ENCODE data around the gene SLIT3.
A peak's percentile ranks its signal among the peaks of the same experiment; 100 is the strongest.

The SLIT3 gene

DNA sequence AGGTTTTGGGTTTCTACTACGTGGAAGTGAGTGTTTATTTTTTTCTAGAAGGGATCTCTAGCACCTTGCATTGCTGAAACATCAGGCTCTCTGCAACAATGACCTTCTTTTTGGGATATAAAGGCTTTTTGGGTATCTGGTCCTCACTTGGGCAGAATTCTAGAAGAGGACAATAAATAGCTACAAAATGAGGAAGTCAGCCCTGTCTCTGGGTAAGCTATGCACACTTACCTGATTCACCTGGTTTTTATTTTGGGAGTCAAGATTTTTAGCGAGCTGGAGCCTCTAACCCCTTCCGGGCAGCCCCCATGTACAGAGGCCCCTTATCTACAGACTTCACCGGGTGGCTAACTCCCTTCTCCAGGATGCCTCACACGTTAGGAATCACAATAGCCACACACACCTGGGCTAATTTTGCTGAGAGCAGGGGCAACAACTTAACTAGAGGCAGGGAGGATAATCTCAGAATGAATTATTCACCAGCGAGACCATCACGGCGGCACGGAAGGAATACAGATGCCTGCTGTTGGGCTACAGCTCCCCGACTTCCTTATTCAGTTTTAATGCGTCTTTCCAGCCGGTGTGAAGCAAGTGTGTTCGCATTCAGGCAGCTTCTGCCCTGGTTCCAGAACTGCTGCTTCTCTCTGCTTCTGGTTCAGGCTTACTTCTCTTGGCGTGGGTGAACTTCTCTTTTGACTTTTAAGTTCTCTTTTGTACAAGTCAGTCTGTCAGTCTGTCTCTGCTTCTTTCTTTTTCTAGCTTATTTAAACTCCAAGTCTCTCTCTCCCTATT lies 380.7 kb downstream of the SLIT3 start:
- ATAC-seq: no peak
- no peak for TF ChIP-seq CSRNP3 (CRISPR knock-in tag; IDR thresholded peaks at IDR 0.05)
- no peak for TF ChIP-seq ESRRG (CRISPR knock-in tag; IDR thresholded peaks at IDR 0.05)
- TF ChIP-seq GLIS3 (CRISPR knock-in tag; IDR thresholded peaks at IDR 0.05): no peak
- TF ChIP-seq ZFP30 (CRISPR knock-in tag; IDR thresholded peaks at IDR 0.05): no peak
- no peak for TF ChIP-seq TCF4 (CRISPR knock-in tag; IDR thresholded peaks at IDR 0.05; ENCODE audit: borderline replicate concordance)
- no peak for TF ChIP-seq BACH2 (CRISPR knock-in tag; IDR thresholded peaks at IDR 0.05; ENCODE audit: borderline replicate concordance)
- TF ChIP-seq, protein P1, sequence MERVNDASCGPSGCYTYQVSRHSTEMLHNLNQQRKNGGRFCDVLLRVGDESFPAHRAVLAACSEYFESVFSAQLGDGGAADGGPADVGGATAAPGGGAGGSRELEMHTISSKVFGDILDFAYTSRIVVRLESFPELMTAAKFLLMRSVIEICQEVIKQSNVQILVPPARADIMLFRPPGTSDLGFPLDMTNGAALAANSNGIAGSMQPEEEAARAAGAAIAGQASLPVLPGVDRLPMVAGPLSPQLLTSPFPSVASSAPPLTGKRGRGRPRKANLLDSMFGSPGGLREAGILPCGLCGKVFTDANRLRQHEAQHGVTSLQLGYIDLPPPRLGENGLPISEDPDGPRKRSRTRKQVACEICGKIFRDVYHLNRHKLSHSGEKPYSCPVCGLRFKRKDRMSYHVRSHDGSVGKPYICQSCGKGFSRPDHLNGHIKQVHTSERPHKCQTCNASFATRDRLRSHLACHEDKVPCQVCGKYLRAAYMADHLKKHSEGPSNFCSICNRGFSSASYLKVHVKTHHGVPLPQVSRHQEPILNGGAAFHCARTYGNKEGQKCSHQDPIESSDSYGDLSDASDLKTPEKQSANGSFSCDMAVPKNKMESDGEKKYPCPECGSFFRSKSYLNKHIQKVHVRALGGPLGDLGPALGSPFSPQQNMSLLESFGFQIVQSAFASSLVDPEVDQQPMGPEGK (CRISPR knock-in tag; IDR thresholded peaks at IDR 0.05; ENCODE audit: borderline replicate concordance): no peak
- TF ChIP-seq, protein P2, sequence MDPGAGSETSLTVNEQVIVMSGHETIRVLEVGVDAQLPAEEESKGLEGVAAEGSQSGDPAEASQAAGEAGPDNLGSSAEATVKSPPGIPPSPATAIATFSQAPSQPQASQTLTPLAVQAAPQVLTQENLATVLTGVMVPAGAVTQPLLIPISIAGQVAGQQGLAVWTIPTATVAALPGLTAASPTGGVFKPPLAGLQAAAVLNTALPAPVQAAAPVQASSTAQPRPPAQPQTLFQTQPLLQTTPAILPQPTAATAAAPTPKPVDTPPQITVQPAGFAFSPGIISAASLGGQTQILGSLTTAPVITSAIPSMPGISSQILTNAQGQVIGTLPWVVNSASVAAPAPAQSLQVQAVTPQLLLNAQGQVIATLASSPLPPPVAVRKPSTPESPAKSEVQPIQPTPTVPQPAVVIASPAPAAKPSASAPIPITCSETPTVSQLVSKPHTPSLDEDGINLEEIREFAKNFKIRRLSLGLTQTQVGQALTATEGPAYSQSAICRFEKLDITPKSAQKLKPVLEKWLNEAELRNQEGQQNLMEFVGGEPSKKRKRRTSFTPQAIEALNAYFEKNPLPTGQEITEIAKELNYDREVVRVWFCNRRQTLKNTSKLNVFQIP (CRISPR knock-in tag; IDR thresholded peaks at IDR 0.05; ENCODE audit: borderline replicate concordance, low read depth): no peak
- TF ChIP-seq OSR1 (CRISPR knock-in tag; IDR thresholded peaks at IDR 0.05): no peak
- TF ChIP-seq RARB (CRISPR knock-in tag; IDR thresholded peaks at IDR 0.05): no peak
- TF ChIP-seq, protein P3, sequence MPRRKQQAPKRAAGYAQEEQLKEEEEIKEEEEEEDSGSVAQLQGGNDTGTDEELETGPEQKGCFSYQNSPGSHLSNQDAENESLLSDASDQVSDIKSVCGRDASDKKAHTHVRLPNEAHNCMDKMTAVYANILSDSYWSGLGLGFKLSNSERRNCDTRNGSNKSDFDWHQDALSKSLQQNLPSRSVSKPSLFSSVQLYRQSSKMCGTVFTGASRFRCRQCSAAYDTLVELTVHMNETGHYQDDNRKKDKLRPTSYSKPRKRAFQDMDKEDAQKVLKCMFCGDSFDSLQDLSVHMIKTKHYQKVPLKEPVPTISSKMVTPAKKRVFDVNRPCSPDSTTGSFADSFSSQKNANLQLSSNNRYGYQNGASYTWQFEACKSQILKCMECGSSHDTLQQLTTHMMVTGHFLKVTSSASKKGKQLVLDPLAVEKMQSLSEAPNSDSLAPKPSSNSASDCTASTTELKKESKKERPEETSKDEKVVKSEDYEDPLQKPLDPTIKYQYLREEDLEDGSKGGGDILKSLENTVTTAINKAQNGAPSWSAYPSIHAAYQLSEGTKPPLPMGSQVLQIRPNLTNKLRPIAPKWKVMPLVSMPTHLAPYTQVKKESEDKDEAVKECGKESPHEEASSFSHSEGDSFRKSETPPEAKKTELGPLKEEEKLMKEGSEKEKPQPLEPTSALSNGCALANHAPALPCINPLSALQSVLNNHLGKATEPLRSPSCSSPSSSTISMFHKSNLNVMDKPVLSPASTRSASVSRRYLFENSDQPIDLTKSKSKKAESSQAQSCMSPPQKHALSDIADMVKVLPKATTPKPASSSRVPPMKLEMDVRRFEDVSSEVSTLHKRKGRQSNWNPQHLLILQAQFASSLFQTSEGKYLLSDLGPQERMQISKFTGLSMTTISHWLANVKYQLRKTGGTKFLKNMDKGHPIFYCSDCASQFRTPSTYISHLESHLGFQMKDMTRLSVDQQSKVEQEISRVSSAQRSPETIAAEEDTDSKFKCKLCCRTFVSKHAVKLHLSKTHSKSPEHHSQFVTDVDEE (CRISPR knock-in tag; IDR thresholded peaks at IDR 0.05): no peak
- no peak for TF ChIP-seq SNAI2 (CRISPR knock-in tag; IDR thresholded peaks at IDR 0.05)
- TF ChIP-seq ISL1 (CRISPR knock-in tag; IDR thresholded peaks at IDR 0.05): no peak
- TF ChIP-seq CREB5 (CRISPR knock-in tag; IDR thresholded peaks at IDR 0.05; ENCODE audit: low read depth): no peak
- TF ChIP-seq CSDC2 (CRISPR knock-in tag; IDR thresholded peaks at IDR 0.05): no peak
- no peak for TF ChIP-seq ZFP3 (CRISPR knock-in tag; IDR thresholded peaks at IDR 0.05)
- no peak for TF ChIP-seq ZNF565 (CRISPR knock-in tag; conservative IDR thresholded peaks at IDR 0.05; ENCODE audit: low read depth)
- TF ChIP-seq ZC3H10 (CRISPR knock-in tag; IDR thresholded peaks at IDR 0.05): no peak
- no peak for TF ChIP-seq ZNF70 (CRISPR knock-in tag; IDR thresholded peaks at IDR 0.05)
- no peak for TF ChIP-seq ARNTL (CRISPR knock-in tag; IDR thresholded peaks at IDR 0.05; ENCODE audit: borderline replicate concordance, low read depth)

DNA sequence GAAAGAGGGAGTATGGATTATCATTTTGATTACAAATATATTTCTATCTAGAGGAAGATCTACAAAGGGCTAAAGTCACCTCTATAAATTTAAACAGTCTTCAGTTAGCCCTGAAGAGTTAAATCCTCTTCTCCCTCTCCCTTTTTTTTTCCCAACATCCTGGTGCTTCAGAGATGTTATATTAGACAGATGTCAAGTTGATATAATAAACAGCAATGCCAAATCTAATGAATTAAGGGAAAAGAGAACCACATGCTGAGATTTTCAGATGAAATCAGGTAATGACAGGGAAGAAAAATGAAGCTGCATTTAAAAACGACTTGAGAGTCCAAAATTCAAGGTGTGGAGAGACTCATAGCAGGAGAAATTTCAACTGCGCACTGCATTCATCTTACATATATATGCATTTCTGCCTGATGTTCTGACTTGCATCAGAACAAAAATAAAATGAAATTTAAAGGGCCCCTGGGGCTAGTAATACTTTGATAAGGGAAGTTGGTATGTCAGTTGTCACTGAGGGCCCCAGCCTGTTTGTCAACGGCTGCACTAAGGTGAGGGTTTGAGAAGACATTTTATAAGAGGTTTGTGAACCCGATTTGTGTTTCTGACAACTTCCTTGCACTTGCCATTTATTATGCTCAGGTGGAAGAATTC lies 382.9 kb downstream of the SLIT3 start:
- TF ChIP-seq, protein P3 (CRISPR knock-in tag; IDR thresholded peaks at IDR 0.05): peak; percentile 90
- TF ChIP-seq ZNF565 (CRISPR knock-in tag; conservative IDR thresholded peaks at IDR 0.05; ENCODE audit: low read depth) (0 out of 2 replicates have a peak, but pooled peaks have one; percentile 22), CREB5 (CRISPR knock-in tag; IDR thresholded peaks at IDR 0.05; ENCODE audit: low read depth) (no peak), ISL1 (CRISPR knock-in tag; IDR thresholded peaks at IDR 0.05) (peak; percentile 69), ZFP30 (CRISPR knock-in tag; IDR thresholded peaks at IDR 0.05) (no peak), TCF4 (CRISPR knock-in tag; IDR thresholded peaks at IDR 0.05; ENCODE audit: borderline replicate concordance) (peak; percentile 87), ZC3H10 (CRISPR knock-in tag; IDR thresholded peaks at IDR 0.05) (no peak)
- TF ChIP-seq, protein P1 (CRISPR knock-in tag; IDR thresholded peaks at IDR 0.05; ENCODE audit: borderline replicate concordance): 0 out of 2 replicates have a peak, but pooled peaks have one; percentile 19
- ATAC-seq: peak; percentile 6; the same call in 1 of the 3 replicates

Data from SK-N-SH treated with all-trans-retinoic acid at 6 μM for 48 hours (cell line).